SK-N-SH (cell line): ENCODE data around the gene ANP32A. TPM values are rescaled to one million over a fixed set of nuclear protein-coding genes. Genes with fewer than 3 reads are reported as not detected.

Experiments
- CTCF ChIA-PET: fragments of 300-600, 350-600 bp; formaldehyde crosslinking; extraction: SDS; loops from one replicate; lab custom pipeline; 2021; lab: Yijun Ruan, JAX
- POLR2A ChIA-PET: fragments of 350-600 bp; sonication (Branson Sonifier 250); formaldehyde crosslinking; extraction: SDS; loops from one replicate; lab custom pipeline; 2020; ENCODE audit warnings: antibody characterized with exemption, inconsistent platforms; lab: Yijun Ruan, JAX
- DNase-seq: peaks from one replicate; pipeline ENCODE4 v3.0.0; 2012
- H2AFZ ChIP-seq: fragments of 200-600 bp; sonication (generic); 2 replicates; pipeline ENCODE4 v1.8.1; 2016; ENCODE audit warnings: antibody characterized with exemption, mild to moderate bottlenecking, low read depth
- H3F3A ChIP-seq: fragments of 200-600 bp; sonication (generic); replicated peaks from 2 replicates; pipeline ENCODE3; 2016; ENCODE audit warnings: antibody characterized with exemption, mild to moderate bottlenecking; ENCODE audit not compliant: insufficient read depth
- H3K27ac ChIP-seq, 2 experiments: fragments of 200-500 bp in 1 of 2; fragments of 200-600 bp in 1 of 2; sonication (Bioruptor generic) in 1 of 2; sonication (generic), shearing (Covaris generic) in 1 of 2; 2 replicates each; pipeline versions ENCODE4 v1.5.1 to v1.6.1; 2014 to 2016; ENCODE audit warnings: low read depth in 2 of 2, inconsistent platforms in 1 of 2, low read length in 1 of 2, mild to moderate bottlenecking in 1 of 2, mixed read lengths in 1 of 2
- H3K27me3 ChIP-seq: fragments of 200-600 bp; sonication (generic), shearing (Covaris generic); 2 replicates; pipeline ENCODE4 v1.6.1; 2016; ENCODE audit warnings: mixed run types; ENCODE audit not compliant: insufficient read depth
- H3K36me3 ChIP-seq, 2 experiments: fragments of 200-500 bp in 1 of 2; fragments of 200-600 bp in 1 of 2; sonication (Bioruptor generic) in 1 of 2; sonication (generic) in 1 of 2; replicated peaks in 1 of 2; 2 replicates each; pipeline versions ENCODE3 to v1.5.1; 2014 to 2016; ENCODE audit warnings: low read length in 1 of 2, mild to moderate bottlenecking in 1 of 2; ENCODE audit not compliant: insufficient read depth in 2 of 2, control insufficient read depth in 1 of 2
- H3K4me1 ChIP-seq, 2 experiments: fragments of 200-500 bp in 1 of 2; fragments of 200-600 bp in 1 of 2; sonication (Bioruptor generic) in 1 of 2; sonication (generic), shearing (Covaris generic) in 1 of 2; 2 replicates each; pipeline versions ENCODE4 v1.5.1 to v1.6.1; 2014 to 2016; ENCODE audit warnings: low read depth in 1 of 2, low read length in 1 of 2, mixed run types in 1 of 2; ENCODE audit not compliant: insufficient read depth in 2 of 2, control insufficient read depth in 1 of 2
- H3K4me2 ChIP-seq: fragments of 200-600 bp; sonication (generic), shearing (Covaris generic); 2 replicates; pipeline ENCODE4 v1.6.1; 2017; ENCODE audit warnings: mixed run types
- H3K4me3 ChIP-seq, 2 experiments: fragments of 200-500 bp in 1 of 2; fragments of 200-600 bp in 1 of 2; sonication (Bioruptor generic) in 1 of 2; sonication (generic), shearing (Covaris generic) in 1 of 2; 2 replicates each; pipeline versions ENCODE4 v1.5.1 to v1.8.1; 2014 to 2016; ENCODE audit warnings: low read depth in 2 of 2, inconsistent platforms in 1 of 2, low read length in 1 of 2, mild to moderate bottlenecking in 1 of 2, mixed read lengths in 1 of 2, moderate library complexity in 1 of 2
- H3K79me2 ChIP-seq: fragments of 200-600 bp; sonication (generic); 2 replicates; pipeline ENCODE4 v1.8.1; 2017; ENCODE audit warnings: mild to moderate bottlenecking; ENCODE audit not compliant: insufficient read depth
- H3K9ac ChIP-seq: fragments of 200-600 bp; sonication (generic); 2 replicates; pipeline ENCODE4 v1.6.1; 2017; ENCODE audit warnings: mixed run types
- H3K9me2 ChIP-seq: fragments of 200-600 bp; sonication (generic); 2 replicates; pipeline ENCODE4 v1.6.1; 2017; ENCODE audit warnings: mixed run types
- H3K9me3 ChIP-seq: fragments of 200-600 bp; sonication (generic); 2 replicates; pipeline ENCODE4 v1.6.1; 2017; ENCODE audit warnings: mixed run types, mild to moderate bottlenecking, moderate library complexity
- H4K20me1 ChIP-seq: fragments of 200-600 bp; sonication (generic); 2 replicates; pipeline ENCODE4 v1.6.1; 2017; ENCODE audit warnings: mild to moderate bottlenecking, mixed run types; ENCODE audit not compliant: insufficient read depth
- CHD2 ChIP-seq: fragments of 150-350 bp; IDR thresholded peaks from 2 replicates; pipeline ENCODE4 v1.6.1; 2018; ENCODE audit warnings: low read length; ENCODE audit not compliant: partially characterized antibody
- CTCF ChIP-seq: fragments of 200-600 bp; sonication (generic); IDR thresholded peaks from 2 replicates; pipeline ENCODE4 v1.6.1; 2017; ENCODE audit warnings: antibody characterized with exemption, mild to moderate bottlenecking, moderate library complexity
- IRF3 ChIP-seq: fragments of 150-350 bp; IDR thresholded peaks from 2 replicates; pipeline ENCODE4 v1.6.1; 2016; ENCODE audit warnings: mild to moderate bottlenecking, low read depth, low read length
- MAX ChIP-seq: IDR thresholded peaks from 2 replicates; pipeline ENCODE4 v1.4.0; 2012; ENCODE audit warnings: low read depth
- RAD21 ChIP-seq: IDR thresholded peaks from 2 replicates; pipeline ENCODE4 v1.6.1; 2012; ENCODE audit warnings: mild to moderate bottlenecking, low read length
- REST ChIP-seq: IDR thresholded peaks from 2 replicates; pipeline ENCODE4 v1.6.1; 2012; ENCODE audit warnings: mild to moderate bottlenecking, low read depth, low read length, moderate library complexity
- SMC3 ChIP-seq: IDR thresholded peaks from 2 replicates; pipeline ENCODE4 v1.6.1; 2012; ENCODE audit warnings: low read depth, low read length, improper control_type of control experiment
- TAF1 ChIP-seq: IDR thresholded peaks from 2 replicates; pipeline ENCODE4 v1.6.1; 2012; ENCODE audit warnings: low read depth, mild to moderate bottlenecking, low read length, moderate library complexity, borderline replicate concordance
- USF2 ChIP-seq: fragments of 150-350 bp; IDR thresholded peaks from 2 replicates; pipeline ENCODE4 v1.6.1; 2017; ENCODE audit warnings: antibody characterized with exemption, low read length, low read depth, borderline replicate concordance
- WGBS: methylation state at CpG from one replicate; pipeline ENCODE4 v1.1.6; 2017; ENCODE audit warnings: low lambda C conversion rate; 5-methylcytosine and 5-hydroxymethylcytosine counted together
- polyA plus RNA-seq, 3 experiments: library from polyadenylated mRNA; depleted of rRNA; stranded (reverse); fragments of >200 nt; gene quantifications; 2 replicates each; pipeline ENCODE4 v1.2.3, GENCODE V29; 2012

The ANP32A gene
- polyA plus RNA-seq, 1 of the 3 experiments (the other 2 are of a cell fraction), result 58.4 TPM

GRCh38 chr15:68778876-68779275 lies 41.8 kb downstream of the ANP32A start:
- Histone ChIP-seq H2AFZ (no peak overlapping the region), H4K20me1 (no peaks in the 10 kb centered on the region), H3K9ac (no peak overlapping the region), H3F3A (peaks cover 12% of the 10 kb centered on the region), H3K4me1 (no peaks in the 10 kb centered on the region; a peak in 1 of 4 replicates), H3K36me3 (peaks cover 26 to 54% of the 10 kb centered on the region in 2 experiments), H3K9me2 (no peaks in the 10 kb centered on the region), H3K27ac (no peak overlapping the region), H3K4me2 (no peak overlapping the region), H3K9me3 (no peaks in the 10 kb centered on the region), H3K27me3 (no peaks in the 10 kb centered on the region), H3K79me2 (no peaks in the 10 kb centered on the region), H3K4me3 (no peak overlapping the region)
- TF ChIP-seq USF2 (no peak), SMC3 (peak; percentile 19), IRF3 (no peak), REST (no peak), CTCF (peak; percentile 13; the same call in 1 of the 2 replicates), CHD2 (no peak), RAD21 (peak; percentile 43), TAF1 (no peak), MAX (no peak)
- ChIA-PET CTCF (interaction anchor here (0.9 to 2.6 kb wide), 4 partner anchors 10 to 229 kb away, joined by 3 to 21 read pairs (median 6); no protein-coding TSS in a partner anchor), POLR2A (interaction anchor here (1.1 kb wide), 1 partner anchor 93 kb away, joined by 3 read pairs; no protein-coding TSS in a partner anchor)
- DNase-seq, result no peak
- WGBS, result 96% methylated on average over 9 of the region's 9 CpGs
